Astrocyte (in vitro differentiated cells and primary cell): ENCODE results near the gene PPP1R36. TPM values are rescaled to one million over a fixed set of nuclear protein-coding genes. Genes with fewer than 3 reads are reported as not detected.
A peak's percentile ranks its signal among the peaks of the same experiment; 100 is the strongest.

Experiments used
- DNase-seq: peaks from one replicate; pipeline ENCODE4 v3.0.0-alpha.2; 2010; ENCODE audit warnings: low read depth
- FAIRE-seq: peaks from 2 replicates; lab custom pipeline; 2011; peaks lifted over from hg19 to GRCh38; lab: Jason Lieb, UNC
- H2AFZ ChIP-seq: 2 replicates; pipeline ENCODE4 v1.6.0; 2012; ENCODE audit warnings: low read depth, low read length, inconsistent platforms
- H3K27ac ChIP-seq: 2 replicates; pipeline ENCODE4 v1.5.1; 2011; ENCODE audit warnings: low read depth, low read length, inconsistent platforms
- H3K27me3 ChIP-seq: 2 replicates; pipeline ENCODE4 v1.6.0; 2011; ENCODE audit warnings: low read length, inconsistent platforms; ENCODE audit not compliant: insufficient read depth
- H3K36me3 ChIP-seq: 2 replicates; pipeline ENCODE4 v1.5.1; 2011; ENCODE audit warnings: low read length, inconsistent platforms; ENCODE audit not compliant: insufficient read depth
- H3K4me1 ChIP-seq: 2 replicates; pipeline ENCODE4 v1.5.1; 2011; ENCODE audit warnings: low read length, inconsistent platforms; ENCODE audit not compliant: insufficient read depth
- H3K4me2 ChIP-seq: 2 replicates; pipeline ENCODE4 v1.6.0; 2012; ENCODE audit warnings: low read length, inconsistent platforms
- H3K4me3 ChIP-seq: 2 replicates; pipeline ENCODE4 v1.5.1; 2011; ENCODE audit warnings: low read depth, mild to moderate bottlenecking, low read length, inconsistent platforms; ENCODE audit not compliant: insufficient read depth
- H3K79me2 ChIP-seq: 2 replicates; pipeline ENCODE4 v1.6.0; 2012; ENCODE audit warnings: mild to moderate bottlenecking, low read length, inconsistent platforms; ENCODE audit not compliant: insufficient read depth
- H3K9ac ChIP-seq: 2 replicates; pipeline ENCODE4 v1.6.0; 2012; ENCODE audit warnings: mild to moderate bottlenecking, low read length, inconsistent platforms
- H3K9me3 ChIP-seq: 2 replicates; pipeline ENCODE4 v1.5.1; 2012; ENCODE audit warnings: low read depth, mild to moderate bottlenecking, low read length, inconsistent platforms; ENCODE audit not compliant: insufficient read depth
- H4K20me1 ChIP-seq: 2 replicates; pipeline ENCODE4 v1.6.0; 2012; ENCODE audit warnings: low read length, inconsistent platforms; ENCODE audit not compliant: insufficient read depth
- H3K27ac Mint-ChIP-seq: one replicate; pipeline ENCODE4 v1.8.0; 2021; ENCODE audit warnings: mild to moderate bottlenecking, mixed read lengths; ENCODE audit not compliant: unreplicated experiment
- H3K27me3 Mint-ChIP-seq: one replicate; pipeline ENCODE4 v1.8.0; 2021; ENCODE audit warnings: low read depth, mixed read lengths; ENCODE audit not compliant: unreplicated experiment
- H3K36me3 Mint-ChIP-seq: one replicate; pipeline ENCODE4 v1.8.0; 2021; ENCODE audit warnings: low read depth, mixed read lengths; ENCODE audit not compliant: unreplicated experiment
- H3K4me1 Mint-ChIP-seq: one replicate; pipeline ENCODE4 v1.8.0; 2021; ENCODE audit warnings: low read depth, mixed read lengths; ENCODE audit not compliant: unreplicated experiment
- H3K4me3 Mint-ChIP-seq: one replicate; pipeline ENCODE4 v1.8.0; 2021; ENCODE audit warnings: mild to moderate bottlenecking, moderate library complexity, mixed read lengths; ENCODE audit not compliant: unreplicated experiment
- H3K9me3 Mint-ChIP-seq: one replicate; pipeline ENCODE4 v1.8.0; 2021; ENCODE audit warnings: mild to moderate bottlenecking, mixed read lengths; ENCODE audit not compliant: unreplicated experiment
- CTCF ChIP-seq: IDR thresholded peaks from 2 replicates; pipeline ENCODE4 v1.5.1; 2011; ENCODE audit warnings: low read depth, mild to moderate bottlenecking, inconsistent platforms, low read length, moderate library complexity; ENCODE audit not compliant: insufficient read depth
- EZH2 ChIP-seq: IDR thresholded peaks from 2 replicates; pipeline ENCODE4 v1.6.1; 2012; ENCODE audit warnings: mild to moderate bottlenecking, low read length, inconsistent platforms; ENCODE audit not compliant: insufficient read depth
- total RNA-seq: library from RNA; stranded (reverse); gene quantifications from 2 replicates; pipeline ENCODE4 v1.2.1, GENCODE V29; 2021

PPP1R36 gene
- total RNA-seq, 1 donor from 2014 or later = 0.91 TPM

GRCh38 chr14:64506721-64507120 lies 43.0 kb upstream of the PPP1R36 start:
- Histone ChIP-seq H3K36me3 (peaks cover 4% of the 10 kb centered on the region), H4K20me1 (peaks cover 64% of the 10 kb centered on the region), H3K9me3 (no peaks in the 10 kb centered on the region), H3K27me3 (no peaks in the 10 kb centered on the region), H3K4me1 (peaks cover 38% of the 10 kb centered on the region), H3K79me2 (peaks cover 93% of the 10 kb centered on the region), H3K27ac (peak overlapping the region; percentile 2), H3K9ac (peak overlapping the region; percentile 48), H3K4me3 (peak overlapping the region; percentile 87), H3K4me2 (peak overlapping the region; percentile 93), H2AFZ (no peak overlapping the region)
- Mint-ChIP-seq H3K36me3 (peaks cover 5% of the 10 kb centered on the region), H3K4me3 (peak overlapping the region; percentile 97), H3K27me3 (no peaks in the 10 kb centered on the region), H3K4me1 (peaks cover 51% of the 10 kb centered on the region), H3K9me3 (no peaks in the 10 kb centered on the region), H3K27ac (no peak overlapping the region)
- TF ChIP-seq CTCF (no peak), EZH2 (no peak)
- DNase-seq = no peak
- FAIRE-seq = no peak

GRCh38 chr14:64507376-64508156 lies 42.2 kb upstream of the PPP1R36 start:
- Mint-ChIP-seq H3K27me3 (no peaks in the 10 kb centered on the region), H3K27ac (peak overlapping the region; percentile 53), H3K9me3 (no peaks in the 10 kb centered on the region), H3K4me3 (peak overlapping the region; percentile 97), H3K4me1 (peaks cover 43% of the 10 kb centered on the region), H3K36me3 (peaks cover 5% of the 10 kb centered on the region)
- Histone ChIP-seq H3K36me3 (peaks cover 5% of the 10 kb centered on the region), H3K9ac (peak overlapping the region; percentile 48), H4K20me1 (peaks cover 72% of the 10 kb centered on the region), H3K79me2 (peaks cover 93% of the 10 kb centered on the region), H3K4me2 (peak overlapping the region; percentile 93), H3K4me3 (peak overlapping the region; percentile 87), H3K27me3 (no peaks in the 10 kb centered on the region), H3K27ac (peak overlapping the region; percentile 3), H3K4me1 (peaks cover 30% of the 10 kb centered on the region), H3K9me3 (no peaks in the 10 kb centered on the region), H2AFZ (no peak overlapping the region)
- DNase-seq = peak; percentile 48
- TF ChIP-seq CTCF (no peak), EZH2 (no peak)
- FAIRE-seq = no peak

GRCh38 chr14:64508215-64508776 lies 41.5 kb upstream of the PPP1R36 start:
- peaks cover 40% of the 10 kb centered on the region for H3K4me1 Mint-ChIP-seq
- Histone ChIP-seq H3K36me3 (peaks cover 5% of the 10 kb centered on the region), H3K9me3 (no peaks in the 10 kb centered on the region), H3K4me3 (no peak overlapping the region), H3K27me3 (no peaks in the 10 kb centered on the region), H2AFZ (no peak overlapping the region), H3K79me2 (peaks cover 93% of the 10 kb centered on the region), H3K4me2 (no peak overlapping the region), H4K20me1 (peaks cover 79% of the 10 kb centered on the region), H3K27ac (no peak overlapping the region), H3K4me1 (peaks cover 24% of the 10 kb centered on the region), H3K9ac (no peak overlapping the region)
- FAIRE-seq (no peak), DNase-seq (no peak)
- H3K27ac Mint-ChIP-seq = peak overlapping the region; percentile 55
- no peaks in the 10 kb centered on the region for H3K27me3 Mint-ChIP-seq
- no peaks in the 10 kb centered on the region for H3K9me3 Mint-ChIP-seq
- peak overlapping the region; percentile 37 for H3K4me3 Mint-ChIP-seq
- peaks cover 5% of the 10 kb centered on the region for H3K36me3 Mint-ChIP-seq
- no peak for TF ChIP-seq EZH2
- no peak for TF ChIP-seq CTCF
